SK-N-SH treated with all-trans-retinoic acid at 6 μM for 48 hours (cell line): ENCODE results near the gene TAF5.
"Not testable (repeated sequence)": the region's sequence is repeated elsewhere in the genome, so short reads cannot be mapped to it uniquely, and the experiment has no call there.

ENCODE experiments used
- ATAC-seq: fragments of 200-7000 bp; cut with Tn5 transposase; 3 replicates; pipeline ENCODE4 v1.9.1; 2020; ENCODE audit warnings: mild to moderate bottlenecking, moderate library complexity
- ARNTL ChIP-seq: fragments of 450-650 bp; formaldehyde crosslinking; IDR thresholded peaks from 2 replicates; pipeline ENCODE4 v1.5.0; 2020; ENCODE audit warnings: low read depth, mild to moderate bottlenecking, moderate library complexity, borderline replicate concordance
- CREB5 ChIP-seq: fragments of 250-450 bp; sonication (Bioruptor Pico); IDR thresholded peaks from 2 replicates; pipeline ENCODE4 v1.5.1; 2020; ENCODE audit warnings: low read depth, mild to moderate bottlenecking, moderate library complexity
- CSDC2 ChIP-seq: fragments of 250-450 bp; sonication (Bioruptor Pico); IDR thresholded peaks from 2 replicates; pipeline ENCODE4 v1.5.0; 2020; ENCODE audit warnings: mild to moderate bottlenecking, moderate library complexity
- CSRNP3 ChIP-seq: fragments of 250-450 bp; sonication (Bioruptor Pico); IDR thresholded peaks from 2 replicates; pipeline ENCODE4 v1.5.1; 2021; ENCODE audit warnings: mild to moderate bottlenecking, moderate library complexity
- ESRRG ChIP-seq: fragments of 250-450 bp; sonication (Bioruptor Pico); IDR thresholded peaks from 2 replicates; pipeline ENCODE4 v1.6.1; 2021; ENCODE audit warnings: mild to moderate bottlenecking
- GLIS3 ChIP-seq: fragments of 250-450 bp; sonication (Bioruptor Pico); IDR thresholded peaks from 2 replicates; pipeline ENCODE4 v1.5.0; 2020; ENCODE audit warnings: mild to moderate bottlenecking, moderate library complexity
- ISL1 ChIP-seq: fragments of 250-450 bp; sonication (Bioruptor Pico); IDR thresholded peaks from 2 replicates; pipeline ENCODE4 v2.1.2; 2022; ENCODE audit warnings: mild to moderate bottlenecking, moderate library complexity
- OSR1 ChIP-seq: fragments of 250-450 bp; sonication (Bioruptor Pico); IDR thresholded peaks from 2 replicates; pipeline ENCODE4 v1.8.0; 2022; ENCODE audit warnings: moderate library complexity, mild to moderate bottlenecking, inconsistent platforms
- PATZ1 ChIP-seq: fragments of 250-450 bp; sonication (Bioruptor Pico); IDR thresholded peaks from 2 replicates; pipeline ENCODE4 v1.8.0; 2020; ENCODE audit warnings: mild to moderate bottlenecking, moderate library complexity, borderline replicate concordance
- POU6F1 ChIP-seq: fragments of 250-450 bp; sonication (Bioruptor Pico); IDR thresholded peaks from 2 replicates; pipeline ENCODE4 v1.8.0; 2021; ENCODE audit warnings: low read depth, mild to moderate bottlenecking, moderate library complexity, borderline replicate concordance
- PPARA ChIP-seq: fragments of 250-450 bp; sonication (Bioruptor Pico); IDR thresholded peaks from 2 replicates; pipeline ENCODE4 v1.5.0; 2020; ENCODE audit warnings: mild to moderate bottlenecking, borderline replicate concordance
- RARB ChIP-seq: fragments of 250-450 bp; sonication (Bioruptor Pico); IDR thresholded peaks from 2 replicates; pipeline ENCODE4 v1.8.0; 2021; ENCODE audit warnings: mild to moderate bottlenecking, moderate library complexity
- SNAI2 ChIP-seq: fragments of 250-450 bp; sonication (Bioruptor Pico); IDR thresholded peaks from 2 replicates; pipeline ENCODE4 v1.5.0; 2020; ENCODE audit warnings: mild to moderate bottlenecking, moderate library complexity
- TCF4 ChIP-seq: fragments of 250-450 bp; sonication (Bioruptor Pico); IDR thresholded peaks from 2 replicates; pipeline ENCODE4 v1.8.0; 2021; ENCODE audit warnings: mild to moderate bottlenecking, moderate library complexity, borderline replicate concordance
- TOX ChIP-seq: fragments of 250-450 bp; sonication (Bioruptor Pico); IDR thresholded peaks from 2 replicates; pipeline ENCODE4 v1.8.0; 2021; ENCODE audit warnings: mild to moderate bottlenecking, moderate library complexity, borderline replicate concordance
- TSHZ2 ChIP-seq: fragments of 250-450 bp; sonication (Bioruptor Pico); IDR thresholded peaks from 2 replicates; pipeline ENCODE4 v1.5.0; 2020; ENCODE audit warnings: mild to moderate bottlenecking, moderate library complexity
- ZC3H10 ChIP-seq: fragments of 250-450 bp; sonication (Bioruptor Pico); IDR thresholded peaks from 2 replicates; pipeline ENCODE4 v1.5.1; 2021; ENCODE audit warnings: mild to moderate bottlenecking, moderate library complexity
- ZFP3 ChIP-seq: fragments of 250-450 bp; sonication (Bioruptor Pico); IDR thresholded peaks from 2 replicates; pipeline ENCODE4 v1.5.0; 2020; ENCODE audit warnings: mild to moderate bottlenecking, moderate library complexity
- ZFP30 ChIP-seq: fragments of 450-650 bp; formaldehyde crosslinking; IDR thresholded peaks from 2 replicates; pipeline ENCODE4 v1.5.0; 2022; ENCODE audit warnings: mild to moderate bottlenecking, moderate library complexity
- ZNF565 ChIP-seq: fragments of 450-650 bp; formaldehyde crosslinking; conservative IDR thresholded peaks from 2 replicates; pipeline ENCODE4 v1.5.0; 2020; ENCODE audit warnings: low read depth, mild to moderate bottlenecking, moderate library complexity
- ZNF70 ChIP-seq: fragments of 450-650 bp; formaldehyde crosslinking; IDR thresholded peaks from 2 replicates; pipeline ENCODE4 v1.5.0; 2020; ENCODE audit warnings: mild to moderate bottlenecking, moderate library complexity
- ZNF8 ChIP-seq: fragments of 450-650 bp; formaldehyde crosslinking; IDR thresholded peaks from 2 replicates; pipeline ENCODE4 v1.5.0; 2020; ENCODE audit warnings: mild to moderate bottlenecking, moderate library complexity

TAF5 gene

GRCh38 chr10:103355906-103356599, 11.7 kb upstream of the TAF5 start:
- ATAC-seq, result no peak
- TF ChIP-seq CSRNP3 (CRISPR knock-in tag) (no peak), TCF4 (CRISPR knock-in tag) (no peak), TSHZ2 (no peak), ZC3H10 (CRISPR knock-in tag) (no peak), ZNF8 (CRISPR knock-in tag) (no peak), TOX (CRISPR knock-in tag) (no peak), PATZ1 (CRISPR knock-in tag) (no peak), POU6F1 (CRISPR knock-in tag) (no peak), PPARA (CRISPR knock-in tag) (no peak), CREB5 (CRISPR knock-in tag) (no peak), ZFP3 (CRISPR knock-in tag) (no peak), RARB (CRISPR knock-in tag) (no peak), ZFP30 (no peak), ZNF70 (no peak), ARNTL (CRISPR knock-in tag) (no peak), ESRRG (CRISPR knock-in tag) (no peak), ISL1 (CRISPR knock-in tag) (no peak)

- not testable (repeated sequence) for ATAC-seq
Observed at GRCh38 chr10:103359493-103359892, 8.3 kb upstream of the TAF5 start.

GRCh38 chr10:103360791-103361190, 7.0 kb upstream of the TAF5 start:
- ATAC-seq, result peak; percentile 34; the same call in 1 of the 3 replicates

- ATAC-seq, result no peak
- TF ChIP-seq ZNF565 (no peak), GLIS3 (CRISPR knock-in tag) (no peak), ZFP30 (no peak), RARB (CRISPR knock-in tag) (no peak), POU6F1 (CRISPR knock-in tag) (no peak), PPARA (CRISPR knock-in tag) (no peak), ESRRG (CRISPR knock-in tag) (no peak), CSRNP3 (CRISPR knock-in tag) (no peak), CSDC2 (CRISPR knock-in tag) (no peak), OSR1 (no peak), SNAI2 (CRISPR knock-in tag) (no peak), ZC3H10 (CRISPR knock-in tag) (no peak)
Observed at GRCh38 chr10:103367379-103367781, 396 bp upstream of the TAF5 start.
